GM12865 (cell line): Measurements from ENCODE around the gene MBP.
A peak's percentile ranks its signal among the peaks of the same experiment; 100 is the strongest.

ENCODE experiments used
- DNase-seq: peaks from one replicate; pipeline ENCODE4 v3.0.0; 2010; ENCODE audit warnings: low read depth
- H3K4me3 ChIP-seq: 2 replicates; pipeline ENCODE4 v1.5.1; 2011; ENCODE audit warnings: mild to moderate bottlenecking, low read depth, low read length, control low read depth
- CTCF ChIP-seq: IDR thresholded peaks from 2 replicates; pipeline ENCODE4 v1.5.1; 2011; ENCODE audit warnings: low read length, control low read depth, low read depth, inconsistent platforms; ENCODE audit not compliant: insufficient read depth; ENCODE audit errors: missing control alignments

MBP gene

GRCh38 chr18:76984193-76985155, 148.1 kb downstream of the MBP start:
- H3K4me3 ChIP-seq: no peak overlapping the region
- no peak for DNase-seq
- TF ChIP-seq CTCF: no peak

GRCh38 chr18:76983613-76984051, 149.0 kb downstream of the MBP start:
- H3K4me3 ChIP-seq: no peak overlapping the region
- no peak for TF ChIP-seq CTCF
- no peak for DNase-seq

- no peak overlapping the region for H3K4me3 ChIP-seq
- peak; percentile 91 for DNase-seq
- peak; percentile 94 for TF ChIP-seq CTCF
Measured at GRCh38 chr18:76982841-76983583, 149.6 kb downstream of the MBP start.

GRCh38 chr18:76982038-76982437, 150.5 kb downstream of the MBP start:
- TF ChIP-seq CTCF: no peak
- no peak for DNase-seq
- peak overlapping the region; percentile 26; the same call in 1 of the 2 replicates for H3K4me3 ChIP-seq

GRCh38 chr18:76981396-76981968, 151.1 kb downstream of the MBP start:
- H3K4me3 ChIP-seq: peak overlapping the region; percentile 26
- peak; percentile 3 for TF ChIP-seq CTCF
- peak; percentile 74 for DNase-seq

GRCh38 chr18:76980663-76981395, 151.8 kb downstream of the MBP start:
- peak; percentile 26 for DNase-seq
- TF ChIP-seq CTCF: no peak
- H3K4me3 ChIP-seq: peak overlapping the region; percentile 26
